Measurements from ENCODE around the gene DTWD1.

GRCh38 chr15:49644364-49644794 is 23.5 kb downstream of the DTWD1 start:
- TF ChIP-seq CTCF (IDR thresholded peaks at IDR 0.05), result no peak
- TF ChIP-seq POLR2A (IDR thresholded peaks at IDR 0.05), result no peak

Data from prostate gland (tissue), 2 donors.